Tibial nerve (tissue), 4 donors: Measurements from ENCODE around the gene ZNF491. TPM values are rescaled to one million over a fixed set of nuclear protein-coding genes. Genes with fewer than 3 reads are reported as not detected.

Source experiments
- DNase-seq, 2 donors: peaks; one replicate each; pipeline ENCODE4 v3.0.0-alpha.2; 2019; ENCODE audit warnings: low spot score in 2 of 2
- H3K27ac ChIP-seq, 4 donors: fragments of 200-600 bp; sonication (generic) in 3 of 4; one replicate each; pipeline ENCODE4 v1.5.1; 2017 to 2019; ENCODE audit warnings: mild to moderate bottlenecking in 1 of 4
- H3K27me3 ChIP-seq, 2 donors: fragments of 200-600 bp; sonication (generic) in 1 of 2; one replicate each; pipeline versions ENCODE4 v1.5.1 to v1.6.0; 2017 to 2019
- H3K36me3 ChIP-seq, 3 donors: fragments of 200-600 bp; sonication (generic); one replicate each; pipeline ENCODE4 v1.5.1; 2018 to 2019
- H3K4me1 ChIP-seq, 4 donors: fragments of 200-600 bp; sonication (generic) in 3 of 4; one replicate each; pipeline ENCODE4 v1.5.1; 2017 to 2019
- H3K4me3 ChIP-seq, 4 donors: fragments of 200-600 bp; sonication (generic) in 3 of 4; one replicate each; pipeline ENCODE4 v1.5.1; 2017 to 2019; ENCODE audit warnings: mild to moderate bottlenecking in 1 of 4, moderate library complexity in 1 of 4
- H3K9me3 ChIP-seq, 4 donors: fragments of 200-600 bp; sonication (generic) in 3 of 4; one replicate each; pipeline ENCODE4 v1.5.1; 2017 to 2019
- CTCF ChIP-seq, 5 experiments: fragments of 200-600 bp in 3 of 5; fragments of 450-650 bp in 2 of 5; sonication (generic) in 3 of 5; IDR thresholded peaks; one replicate each; pipeline ENCODE4 v1.5.1; 2016 to 2019; ENCODE audit warnings: antibody characterized with exemption in 5 of 5, mild to moderate bottlenecking in 3 of 5, moderate library complexity in 2 of 5
- EP300 ChIP-seq, 2 donors: sonication (generic); formaldehyde crosslinking; IDR thresholded peaks; one replicate each; pipeline ENCODE4 v1.6.1; 2017; ENCODE audit warnings: antibody characterized with exemption in 2 of 2, mild to moderate bottlenecking in 1 of 2
- POLR2A ChIP-seq, 2 donors: fragments of 450-650 bp; IDR thresholded peaks; one replicate each; pipeline ENCODE4 v1.6.1; 2017; ENCODE audit warnings: antibody characterized with exemption in 2 of 2, mild to moderate bottlenecking in 2 of 2, moderate library complexity in 2 of 2
- WGBS, 2 donors: methylation state at CpG; one replicate each; pipeline ENCODE4 v1.1.5; 2018; 5-methylcytosine and 5-hydroxymethylcytosine counted together
- total RNA-seq, 4 donors: library from RNA; depleted of rRNA; stranded (reverse); fragments of >200 nt; gene quantifications; one replicate each; pipeline ENCODE4 v1.1.0, GENCODE V29; 2016

ZNF491 gene
- total RNA-seq, 4 donors from 2014 or later = 2.1 to 3.9 (median 2.8) TPM

GRCh38 chr19:11856596-11857250 is 58.4 kb downstream of the ZNF491 start:
- no peak for DNase-seq
- H3K27me3 ChIP-seq = no peaks in the 10 kb centered on the region
- peaks cover 0 to 57% (median 10%) of the 10 kb centered on the region in 4 donors for H3K9me3 ChIP-seq
- peaks cover 0 to 85% (median 0%) of the 10 kb centered on the region in 3 donors for H3K36me3 ChIP-seq
- no peak overlapping the region for H3K27ac ChIP-seq
- H3K4me1 ChIP-seq = no peaks in the 10 kb centered on the region
- 80 to 82% methylated on average over 12 of the region's 12 CpGs for WGBS, 2 donors
- no peak for TF ChIP-seq EP300 (IDR thresholded peaks at IDR 0.05)
- TF ChIP-seq CTCF (IDR thresholded peaks at IDR 0.05) = no peak
- no peak for TF ChIP-seq POLR2A (IDR thresholded peaks at IDR 0.05)
- no peak overlapping the region for H3K4me3 ChIP-seq

Other genes with a start within 250 kb of the ZNF491 start
- 10 to 100 TPM; 26.8 to 34.1 (median 28.9) TPM for gene ELOF1, start 239.3 kb upstream of the ZNF491 start, total RNA-seq
- gene ACP5, start 220.9 kb upstream of the ZNF491 start, total RNA-seq = 10 to 100 TPM in 3 of 4 donors, 1 to 10 TPM in 1; 4.8 to 12.6 (median 10.7) TPM
- 10 to 100 TPM in 3 of 4 donors, 1 to 10 TPM in 1; 9.0 to 30.8 (median 12.2) TPM for gene ZNF627, start 201.0 kb upstream of the ZNF491 start, total RNA-seq
- 10 to 100 TPM in 2 of 4 donors, 1 to 10 TPM in 2; 8.1 to 16.5 (median 10.0) TPM for gene ZNF823, start 59.6 kb upstream of the ZNF491 start, total RNA-seq
- 10 to 100 TPM; 13.8 to 18.1 (median 15.8) TPM for gene ZNF441, start 31.5 kb upstream of the ZNF491 start, total RNA-seq
- 10 to 100 TPM in 3 of 4 donors, 1 to 10 TPM in 1; 6.3 to 14.5 (median 10.2) TPM for gene ZNF440, start 15.8 kb downstream of the ZNF491 start, total RNA-seq
- gene ZNF439, start 50.2 kb downstream of the ZNF491 start, total RNA-seq = 10 to 100 TPM in 3 of 4 donors, 1 to 10 TPM in 1; 9.8 to 21.8 (median 14.1) TPM
- gene ZNF69, start 89.3 kb downstream of the ZNF491 start, total RNA-seq = 10 to 100 TPM in 1 of 4 donors, 1 to 10 TPM in 3; 9.8 to 10.2 (median 9.9) TPM
- gene ZNF700, start 126.6 kb downstream of the ZNF491 start, total RNA-seq = 10 to 100 TPM; 14.9 to 18.6 (median 17.7) TPM
- gene ZNF763, start 166.5 kb downstream of the ZNF491 start, total RNA-seq = 10 to 100 TPM in 2 of 4 donors, 1 to 10 TPM in 2; 8.2 to 19.0 (median 11.6) TPM
- 1 to 10 TPM; 4.5 to 8.0 (median 5.4) TPM for gene ZNF433, start 237.2 kb downstream of the ZNF491 start, total RNA-seq